ENCODE results near the gene STEAP2. TPM values are rescaled to one million over a fixed set of nuclear protein-coding genes. Genes with fewer than 3 reads are reported as not detected.

Gene STEAP2
- total RNA-seq, 1 experiment from 2014 or later = 134 TPM

DNA sequence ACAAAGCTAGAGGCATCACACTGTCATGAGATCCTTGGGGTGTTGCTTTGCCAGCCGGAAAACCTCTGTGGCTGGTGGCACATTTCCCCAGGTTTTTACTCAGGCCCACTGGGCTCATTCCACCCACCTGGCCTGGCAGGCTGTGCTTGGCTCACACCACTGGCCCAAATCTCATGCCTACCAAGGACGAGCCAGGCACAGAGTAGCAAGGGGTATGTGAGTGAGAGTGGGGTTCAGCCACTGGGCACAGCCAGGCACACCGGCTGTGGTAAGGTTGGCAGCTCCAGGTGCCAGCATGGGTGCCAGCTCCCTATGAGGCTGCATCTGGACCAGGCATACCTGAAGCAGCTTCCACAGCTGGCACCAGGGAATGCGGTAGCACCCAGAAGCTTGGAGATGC is 35.9 kb upstream of the STEAP2 start:
- CTCF ChIA-PET = no interaction called here
- intact Hi-C loops (cut with micrococcal nuclease; ENCODE audit: unreplicated experiment) = no loop called here
- H3K9me3 ChIP-seq (ENCODE audit: low read depth, low read length, poor library complexity, severe bottlenecking) = peaks cover 18% of the 10 kb centered on the region
- H3K4me1 ChIP-seq (ENCODE audit: insufficient read depth, low read length, poor library complexity, severe bottlenecking) = peaks cover 21% of the 10 kb centered on the region
- POLR2A ChIA-PET (ENCODE audit: low non-redundant PET) = no interaction called here
- no peak overlapping the region for H3K27ac ChIP-seq (ENCODE audit: low read depth, low read length, poor library complexity, severe bottlenecking)
- BruUV-seq (replicated peaks) = no TSS peak
- no peaks in the 10 kb centered on the region for H3K36me3 ChIP-seq (ENCODE audit: insufficient read depth, low read length, poor library complexity, severe bottlenecking)
- no peak overlapping the region for H3K4me3 ChIP-seq (ENCODE audit: low read depth, low read length, poor library complexity, severe bottlenecking)
- no peaks in the 10 kb centered on the region for H3K27me3 ChIP-seq (replicated peaks; ENCODE audit: insufficient read depth, low read depth, low read length, poor library complexity)
- no peak for TF ChIP-seq EZH2 (IDR thresholded peaks at IDR 0.05; ENCODE audit: borderline replicate concordance, low read depth, low read length, poor library complexity, severe bottlenecking)
- TF ChIP-seq, protein P1, sequence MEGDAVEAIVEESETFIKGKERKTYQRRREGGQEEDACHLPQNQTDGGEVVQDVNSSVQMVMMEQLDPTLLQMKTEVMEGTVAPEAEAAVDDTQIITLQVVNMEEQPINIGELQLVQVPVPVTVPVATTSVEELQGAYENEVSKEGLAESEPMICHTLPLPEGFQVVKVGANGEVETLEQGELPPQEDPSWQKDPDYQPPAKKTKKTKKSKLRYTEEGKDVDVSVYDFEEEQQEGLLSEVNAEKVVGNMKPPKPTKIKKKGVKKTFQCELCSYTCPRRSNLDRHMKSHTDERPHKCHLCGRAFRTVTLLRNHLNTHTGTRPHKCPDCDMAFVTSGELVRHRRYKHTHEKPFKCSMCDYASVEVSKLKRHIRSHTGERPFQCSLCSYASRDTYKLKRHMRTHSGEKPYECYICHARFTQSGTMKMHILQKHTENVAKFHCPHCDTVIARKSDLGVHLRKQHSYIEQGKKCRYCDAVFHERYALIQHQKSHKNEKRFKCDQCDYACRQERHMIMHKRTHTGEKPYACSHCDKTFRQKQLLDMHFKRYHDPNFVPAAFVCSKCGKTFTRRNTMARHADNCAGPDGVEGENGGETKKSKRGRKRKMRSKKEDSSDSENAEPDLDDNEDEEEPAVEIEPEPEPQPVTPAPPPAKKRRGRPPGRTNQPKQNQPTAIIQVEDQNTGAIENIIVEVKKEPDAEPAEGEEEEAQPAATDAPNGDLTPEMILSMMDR (conservative IDR thresholded peaks at IDR 0.05; ENCODE audit: low read depth, low read length) = no peak
- DNase-seq (ENCODE audit: low spot score) = no peak

DNA sequence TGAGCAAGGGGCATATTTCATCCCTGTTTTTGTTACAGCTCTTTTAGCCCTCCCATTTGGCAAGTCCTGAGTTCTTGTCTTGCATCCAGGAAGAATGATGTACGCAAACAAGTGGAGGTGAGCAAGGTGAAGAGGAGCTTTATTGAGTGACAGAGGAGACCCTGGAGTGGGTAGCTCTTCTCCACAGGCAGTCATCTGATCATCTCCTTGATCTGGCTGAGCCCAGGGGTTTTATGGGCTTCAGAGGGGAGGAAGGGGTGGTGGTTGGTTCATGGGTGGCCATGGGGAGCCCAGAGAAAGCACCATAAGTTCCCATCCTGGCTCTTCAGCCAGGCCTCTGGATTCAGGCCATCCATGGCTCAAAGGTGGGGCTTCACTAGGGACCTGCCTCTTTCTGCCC is 35.3 kb upstream of the STEAP2 start:
- CTCF ChIA-PET = no interaction called here
- Histone ChIP-seq H3K36me3 (ENCODE audit: insufficient read depth, low read length, poor library complexity, severe bottlenecking) (no peaks in the 10 kb centered on the region), H3K27ac (ENCODE audit: low read depth, low read length, poor library complexity, severe bottlenecking) (no peak overlapping the region), H3K9me3 (ENCODE audit: low read depth, low read length, poor library complexity, severe bottlenecking) (peaks cover 18% of the 10 kb centered on the region), H3K4me3 (ENCODE audit: low read depth, low read length, poor library complexity, severe bottlenecking) (no peak overlapping the region), H3K27me3 (replicated peaks; ENCODE audit: insufficient read depth, low read depth, low read length, poor library complexity) (no peaks in the 10 kb centered on the region), H3K4me1 (ENCODE audit: insufficient read depth, low read length, poor library complexity, severe bottlenecking) (peaks cover 23% of the 10 kb centered on the region)
- no peak for DNase-seq (ENCODE audit: low spot score)
- TF ChIP-seq EZH2 (IDR thresholded peaks at IDR 0.05; ENCODE audit: borderline replicate concordance, low read depth, low read length, poor library complexity, severe bottlenecking) = no peak
- TF ChIP-seq, protein P1 (conservative IDR thresholded peaks at IDR 0.05; ENCODE audit: low read depth, low read length) = no peak
- intact Hi-C loops (cut with micrococcal nuclease; ENCODE audit: unreplicated experiment) = no loop called here
- BruUV-seq (replicated peaks) = no TSS peak
- POLR2A ChIA-PET (ENCODE audit: low non-redundant PET) = no interaction called here

DNA sequence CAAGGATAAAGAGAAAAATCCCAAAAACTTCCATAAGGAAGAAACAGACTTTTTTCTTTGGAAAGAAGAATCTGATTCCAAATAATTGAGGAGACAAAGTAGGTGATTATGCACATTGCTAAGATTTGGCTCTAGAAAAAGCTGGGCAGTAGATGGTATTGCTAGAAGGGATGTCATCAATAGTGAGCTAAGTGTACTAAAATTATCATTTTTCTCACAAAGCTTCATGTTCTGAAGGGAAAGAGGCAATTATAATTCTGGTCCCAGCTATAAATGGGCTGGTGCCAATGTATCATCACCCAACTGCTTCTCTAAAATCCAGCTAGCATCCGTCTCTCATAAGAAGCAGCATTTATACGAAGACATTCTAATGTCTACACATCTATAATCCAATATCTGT is 33.4 kb upstream of the STEAP2 start:
- POLR2A ChIA-PET (ENCODE audit: low non-redundant PET) = no interaction called here
- Histone ChIP-seq H3K4me3 (ENCODE audit: low read depth, low read length, poor library complexity, severe bottlenecking) (no peak overlapping the region), H3K36me3 (ENCODE audit: insufficient read depth, low read length, poor library complexity, severe bottlenecking) (no peaks in the 10 kb centered on the region), H3K4me1 (ENCODE audit: insufficient read depth, low read length, poor library complexity, severe bottlenecking) (peaks cover 23% of the 10 kb centered on the region), H3K27ac (ENCODE audit: low read depth, low read length, poor library complexity, severe bottlenecking) (no peak overlapping the region), H3K9me3 (ENCODE audit: low read depth, low read length, poor library complexity, severe bottlenecking) (peaks cover 18% of the 10 kb centered on the region), H3K27me3 (replicated peaks; ENCODE audit: insufficient read depth, low read depth, low read length, poor library complexity) (no peaks in the 10 kb centered on the region)
- TF ChIP-seq, protein P1 (conservative IDR thresholded peaks at IDR 0.05; ENCODE audit: low read depth, low read length) = no peak
- TF ChIP-seq EZH2 (IDR thresholded peaks at IDR 0.05; ENCODE audit: borderline replicate concordance, low read depth, low read length, poor library complexity, severe bottlenecking) = no peak
- no TSS peak for BruUV-seq (replicated peaks)
- intact Hi-C loops (cut with micrococcal nuclease; ENCODE audit: unreplicated experiment) = no loop called here
- no peak for DNase-seq (ENCODE audit: low spot score)
- CTCF ChIA-PET = no interaction called here
